Stimulated activated CD8-positive, alpha-beta memory T cell treated with anti-CD3 and anti-CD28 coated beads, Interleukin-15, amount 100 ng/mL, for 48 hours (primary cell): ENCODE data around the gene FBLIM1.
A peak's percentile ranks its signal among the peaks of the same experiment; 100 is the strongest.
"Not testable (repeated sequence)": the region's sequence is repeated elsewhere in the genome, so short reads cannot be mapped to it uniquely, and the experiment has no call there.

Experiments used
- DNase-seq, 2 donors: peaks; one replicate each; pipeline ENCODE4 v3.0.0-alpha.2; 2020; ENCODE audit warnings: low read depth in 2 of 2

Gene FBLIM1

GRCh38 chr1:15810073-15810472 lies 51.5 kb downstream of the FBLIM1 start:
- DNase-seq: no peak

- DNase-seq: no peak
Observed at GRCh38 chr1:15816674-15817073, 58.1 kb downstream of the FBLIM1 start.

- no peak for DNase-seq
Observed at GRCh38 chr1:15820478-15820877, 61.9 kb downstream of the FBLIM1 start.

- no peak for DNase-seq
Observed at GRCh38 chr1:15825800-15826199, 67.2 kb downstream of the FBLIM1 start.

GRCh38 chr1:15826810-15827507 lies 68.4 kb downstream of the FBLIM1 start:
- DNase-seq: no peak

GRCh38 chr1:15827567-15827966 lies 69.0 kb downstream of the FBLIM1 start:
- not testable (repeated sequence) for DNase-seq

- DNase-seq: not testable (repeated sequence)
Observed at GRCh38 chr1:15828931-15829330, 70.3 kb downstream of the FBLIM1 start.

GRCh38 chr1:15830258-15830657 lies 71.7 kb downstream of the FBLIM1 start:
- DNase-seq: no peak

- DNase-seq: peak in 1 of 2 donors; percentile 7
Observed at GRCh38 chr1:15833069-15833679, 74.6 kb downstream of the FBLIM1 start.

- no peak for DNase-seq
Observed at GRCh38 chr1:15833842-15834405, 75.3 kb downstream of the FBLIM1 start.

GRCh38 chr1:15834406-15835204 lies 76.0 kb downstream of the FBLIM1 start:
- peak; percentile 87 to 91 for DNase-seq

GRCh38 chr1:15835205-15835740 lies 76.7 kb downstream of the FBLIM1 start:
- DNase-seq: peak in 1 of 2 donors; percentile 28

- DNase-seq: peak; percentile 99 to 100
Observed at GRCh38 chr1:15835741-15836510, 77.3 kb downstream of the FBLIM1 start.
